ENCODE measurements around the gene ICE1. TPM values are rescaled to one million over a fixed set of nuclear protein-coding genes. Genes with fewer than 3 reads are reported as not detected.

Gene ICE1
- total RNA-seq, 2 donors from 2014 or later = 36.9 to 40.5 TPM

DNA sequence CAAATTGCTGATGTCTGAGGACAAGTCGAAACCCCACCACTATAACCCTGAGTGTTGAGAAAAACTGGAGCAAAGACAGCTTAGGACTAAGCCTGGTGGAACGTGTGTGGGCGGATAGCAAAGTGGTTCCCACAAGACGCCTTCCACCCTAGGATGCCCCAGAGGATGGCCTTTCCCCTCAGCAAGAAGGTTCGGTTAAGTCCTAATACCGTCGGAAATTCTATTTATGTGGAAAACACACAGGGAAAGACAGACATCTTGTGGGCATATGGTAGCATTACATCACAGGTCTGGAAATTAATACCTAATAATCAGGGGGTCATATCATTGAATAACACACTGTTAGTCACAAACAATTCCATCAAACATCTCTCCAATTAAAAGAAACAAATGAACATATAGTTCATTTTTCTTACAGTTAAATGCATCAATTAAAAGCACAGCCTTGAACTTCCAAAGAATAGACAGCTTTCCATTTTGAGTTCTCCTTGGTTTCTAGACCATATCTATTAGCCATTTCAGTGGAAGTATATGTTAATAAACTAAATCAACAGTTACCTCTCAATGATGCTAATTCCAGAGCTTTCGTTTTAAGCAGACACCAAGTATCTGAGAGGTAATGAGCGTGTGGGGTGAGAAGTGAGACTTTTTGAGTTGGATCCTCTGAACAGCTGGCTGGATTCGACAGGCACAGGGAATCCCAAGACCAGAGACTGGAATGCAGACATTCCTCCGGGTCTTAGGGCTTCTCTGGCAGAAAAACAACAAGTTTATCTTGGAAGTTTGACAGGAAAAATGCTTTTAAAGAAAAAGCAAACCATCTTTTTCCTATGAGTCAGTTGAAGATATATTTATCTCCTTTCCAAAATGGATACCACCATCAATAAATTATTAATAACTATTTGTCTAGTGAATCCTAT, 2.9 kb upstream of the ICE1 start:
- no peaks in the 10 kb centered on the region for H3K36me3 Mint-ChIP-seq (ENCODE audit: low read depth)
- H3K27ac Mint-ChIP-seq = no peak overlapping the region
- no peaks in the 10 kb centered on the region for H3K27me3 Mint-ChIP-seq (ENCODE audit: insufficient read depth)
- H3K4me3 Mint-ChIP-seq = no peak overlapping the region
- H3K9me3 Mint-ChIP-seq = peaks cover under 1% of the 10 kb centered on the region
- DNase-seq = peak; percentile 63
- H3K4me1 Mint-ChIP-seq = peaks cover 23% of the 10 kb centered on the region
- Histone ChIP-seq H3K27ac (ENCODE audit: low read depth, low read length) (no peak overlapping the region), H3K36me3 (ENCODE audit: control insufficient read depth, insufficient read depth, low read length) (no peaks in the 10 kb centered on the region), H3K4me3 (ENCODE audit: low read length) (peak overlapping the region; percentile 95), H3K9me3 (ENCODE audit: control insufficient read depth, low read length) (no peaks in the 10 kb centered on the region), H3K27me3 (ENCODE audit: control insufficient read depth, insufficient read depth, low read length, poor library complexity, severe bottlenecking) (no peaks in the 10 kb centered on the region), H3K9ac (ENCODE audit: extremely low read depth, low read length, poor library complexity, severe bottlenecking) (no peak overlapping the region), H3K4me1 (ENCODE audit: control insufficient read depth, insufficient read depth, low read length) (peaks cover 8% of the 10 kb centered on the region)
- TF ChIP-seq, protein P1, sequence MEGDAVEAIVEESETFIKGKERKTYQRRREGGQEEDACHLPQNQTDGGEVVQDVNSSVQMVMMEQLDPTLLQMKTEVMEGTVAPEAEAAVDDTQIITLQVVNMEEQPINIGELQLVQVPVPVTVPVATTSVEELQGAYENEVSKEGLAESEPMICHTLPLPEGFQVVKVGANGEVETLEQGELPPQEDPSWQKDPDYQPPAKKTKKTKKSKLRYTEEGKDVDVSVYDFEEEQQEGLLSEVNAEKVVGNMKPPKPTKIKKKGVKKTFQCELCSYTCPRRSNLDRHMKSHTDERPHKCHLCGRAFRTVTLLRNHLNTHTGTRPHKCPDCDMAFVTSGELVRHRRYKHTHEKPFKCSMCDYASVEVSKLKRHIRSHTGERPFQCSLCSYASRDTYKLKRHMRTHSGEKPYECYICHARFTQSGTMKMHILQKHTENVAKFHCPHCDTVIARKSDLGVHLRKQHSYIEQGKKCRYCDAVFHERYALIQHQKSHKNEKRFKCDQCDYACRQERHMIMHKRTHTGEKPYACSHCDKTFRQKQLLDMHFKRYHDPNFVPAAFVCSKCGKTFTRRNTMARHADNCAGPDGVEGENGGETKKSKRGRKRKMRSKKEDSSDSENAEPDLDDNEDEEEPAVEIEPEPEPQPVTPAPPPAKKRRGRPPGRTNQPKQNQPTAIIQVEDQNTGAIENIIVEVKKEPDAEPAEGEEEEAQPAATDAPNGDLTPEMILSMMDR (conservative IDR thresholded peaks at IDR 0.05) = peak; percentile 87
- 40 to 49% methylated on average over 4 to 11 of the region's 11 CpGs for WGBS, 2 experiments (ENCODE audit: insufficient coverage in 1 of 2, insufficient read length in 1 of 2)

- WGBS, 2 experiments (ENCODE audit: insufficient coverage in 1 of 2, insufficient read length in 1 of 2) = 94 to 98% methylated on average over 2 to 3 of the region's 3 CpGs
- DNase-seq = no peak
- Histone ChIP-seq H3K9ac (ENCODE audit: extremely low read depth, low read length, poor library complexity, severe bottlenecking) (no peak overlapping the region), H3K27me3 (ENCODE audit: control insufficient read depth, insufficient read depth, low read length, poor library complexity, severe bottlenecking) (no peaks in the 10 kb centered on the region), H3K4me1 (ENCODE audit: control insufficient read depth, insufficient read depth, low read length) (peaks cover 8% of the 10 kb centered on the region), H3K27ac (ENCODE audit: low read depth, low read length) (no peak overlapping the region), H3K9me3 (ENCODE audit: control insufficient read depth, low read length) (no peaks in the 10 kb centered on the region), H3K36me3 (ENCODE audit: control insufficient read depth, insufficient read depth, low read length) (no peaks in the 10 kb centered on the region), H3K4me3 (ENCODE audit: low read length) (peak overlapping the region; percentile 95)
- no peaks in the 10 kb centered on the region for H3K27me3 Mint-ChIP-seq (ENCODE audit: insufficient read depth)
- H3K27ac Mint-ChIP-seq = no peak overlapping the region
- no peaks in the 10 kb centered on the region for H3K36me3 Mint-ChIP-seq (ENCODE audit: low read depth)
- TF ChIP-seq, protein P1 (conservative IDR thresholded peaks at IDR 0.05) = no peak
- H3K4me1 Mint-ChIP-seq = peaks cover 23% of the 10 kb centered on the region
- no peaks in the 10 kb centered on the region for H3K9me3 Mint-ChIP-seq
- H3K4me3 Mint-ChIP-seq = no peak overlapping the region
These were observed 2.2 kb upstream of the ICE1 start for GRCh38 chr5:5420251-5420650.

DNA sequence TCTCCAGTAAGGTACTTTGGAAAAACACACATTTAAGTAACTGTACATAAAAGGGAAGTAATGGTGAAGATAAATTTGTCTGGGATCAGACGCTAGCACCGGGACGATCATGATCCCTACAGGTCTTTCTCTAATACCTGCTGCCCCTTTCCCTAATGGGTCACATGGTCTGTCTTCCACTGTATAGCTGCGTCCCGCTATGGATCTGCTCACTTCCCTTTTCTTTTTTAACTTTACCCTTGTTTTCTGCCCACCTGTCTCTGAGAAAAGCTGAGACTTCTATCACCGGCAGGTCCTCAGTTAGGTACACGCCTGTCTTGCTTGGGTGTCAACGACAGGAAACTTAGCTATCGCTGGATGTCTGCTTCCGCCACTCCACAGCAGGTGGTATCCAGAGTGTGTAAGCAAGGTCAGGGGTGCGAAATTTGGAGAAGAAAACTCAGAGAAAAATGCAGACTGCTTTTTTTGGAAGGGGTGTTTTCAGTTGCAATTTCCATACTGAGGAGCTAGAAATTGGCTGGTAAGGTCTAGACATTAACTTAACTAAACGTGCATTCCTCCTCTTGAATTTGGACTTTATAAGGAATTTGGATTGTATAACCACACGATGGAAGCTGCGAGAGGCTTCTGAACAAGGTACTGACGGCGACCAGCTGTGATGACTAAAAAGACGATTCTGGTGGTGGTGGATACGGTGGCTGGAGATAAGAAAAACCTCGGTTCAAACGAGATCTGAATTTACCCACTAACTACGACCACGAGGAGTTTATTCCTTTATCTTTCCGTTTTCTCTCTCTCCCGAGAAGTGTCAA, 1.1 kb upstream of the ICE1 start:
- Histone ChIP-seq H3K36me3 (ENCODE audit: control insufficient read depth, insufficient read depth, low read length) (no peaks in the 10 kb centered on the region), H3K9me3 (ENCODE audit: control insufficient read depth, low read length) (no peaks in the 10 kb centered on the region), H3K27me3 (ENCODE audit: control insufficient read depth, insufficient read depth, low read length, poor library complexity, severe bottlenecking) (no peaks in the 10 kb centered on the region), H3K27ac (ENCODE audit: low read depth, low read length) (peak overlapping the region; percentile 100), H3K9ac (ENCODE audit: extremely low read depth, low read length, poor library complexity, severe bottlenecking) (peak overlapping the region; percentile 86), H3K4me1 (ENCODE audit: control insufficient read depth, insufficient read depth, low read length) (peaks cover 8% of the 10 kb centered on the region), H3K4me3 (ENCODE audit: low read length) (peak overlapping the region; percentile 95)
- Mint-ChIP-seq H3K36me3 (ENCODE audit: low read depth) (no peaks in the 10 kb centered on the region), H3K4me1 (peaks cover 23% of the 10 kb centered on the region), H3K27ac (peak overlapping the region; percentile 98), H3K9me3 (no peaks in the 10 kb centered on the region), H3K4me3 (no peak overlapping the region), H3K27me3 (ENCODE audit: insufficient read depth) (no peaks in the 10 kb centered on the region)
- no peak for DNase-seq
- 31 to 38% methylated on average over 13 to 24 of the region's 24 CpGs for WGBS, 2 experiments (ENCODE audit: insufficient coverage in 1 of 2, insufficient read length in 1 of 2)
- TF ChIP-seq, protein P1 (conservative IDR thresholded peaks at IDR 0.05) = no peak
